GM12878 (cell line): ENCODE data around the gene RHOC.

ENCODE experiments used
- CHD2 ChIP-seq: IDR thresholded peaks from 2 replicates; pipeline ENCODE4 v1.6.1; 2011; ENCODE audit warnings: low read depth, low read length, improper control_type of control experiment, borderline replicate concordance
- CTCF ChIP-seq, 3 experiments: IDR thresholded peaks in 2 of 3; conservative IDR thresholded peaks in 1 of 3; 2 replicates each; pipeline ENCODE4 v1.5.1; 2011; ENCODE audit warnings: low read depth in 3 of 3, low read length in 3 of 3, mild to moderate bottlenecking in 3 of 3, control low read depth in 2 of 3, moderate library complexity in 2 of 3, inconsistent platforms in 1 of 3, mixed read lengths in 1 of 3; ENCODE audit not compliant: control insufficient read depth in 2 of 3, insufficient read depth in 1 of 3; ENCODE audit errors: extremely low read depth in 1 of 3
- EP300 ChIP-seq, 2 experiments: fragments of 150-350 bp in 1 of 2; IDR thresholded peaks; 2 replicates each; pipeline ENCODE4 v1.6.1; 2011 to 2012; ENCODE audit warnings: low read depth in 2 of 2, low read length in 2 of 2, borderline replicate concordance in 1 of 2, improper control_type of control experiment in 1 of 2, inconsistent platforms in 1 of 2; ENCODE audit not compliant: control insufficient read depth in 1 of 2
- HCFC1 ChIP-seq: fragments of 150-350 bp; IDR thresholded peaks from 2 replicates; pipeline ENCODE4 v1.6.1; 2014; ENCODE audit warnings: low read length
- POLR2A ChIP-seq: IDR thresholded peaks from 2 replicates; pipeline ENCODE4 v1.6.1; 2011; ENCODE audit warnings: low read depth, mild to moderate bottlenecking, low read length
- POLR2AphosphoS5 ChIP-seq: IDR thresholded peaks from 2 replicates; pipeline ENCODE4 v1.6.1; 2011; ENCODE audit warnings: mild to moderate bottlenecking, low read length, inconsistent platforms
- SMC3 ChIP-seq: IDR thresholded peaks from 2 replicates; pipeline ENCODE4 v1.6.1; 2011; ENCODE audit warnings: low read length, improper control_type of control experiment, borderline replicate concordance
- SUZ12 ChIP-seq: fragments of 200-600 bp; sonication (generic); IDR thresholded peaks from one replicate; pipeline ENCODE4 v1.6.1; 2018; ENCODE audit warnings: antibody characterized with exemption, mild to moderate bottlenecking; ENCODE audit not compliant: unreplicated experiment
- TAF1 ChIP-seq: IDR thresholded peaks from 2 replicates; pipeline ENCODE4 v1.6.1; 2011; ENCODE audit warnings: mild to moderate bottlenecking, low read depth, low read length, borderline replicate concordance
- ZBTB33 ChIP-seq: fragments of 450-650 bp; IDR thresholded peaks from 2 replicates; pipeline ENCODE4 v1.6.1; 2017; ENCODE audit warnings: mild to moderate bottlenecking

GRCh38 chr1:112693821-112694220 lies 13.1 kb downstream of the RHOC start:
- TF ChIP-seq EP300 (IDR thresholded peaks at IDR 0.05; ENCODE audit: borderline replicate concordance in 1 of 2, control insufficient read depth in 1 of 2, low read depth in 2 of 2, low read length in 2 of 2) = no peak
- no peak for TF ChIP-seq CTCF (IDR thresholded peaks at IDR 0.05 in 2 of 3, conservative IDR thresholded peaks at IDR 0.05 in 1 of 3; ENCODE audit: control insufficient read depth in 2 of 3, extremely low read depth in 1 of 3, insufficient read depth in 1 of 3, low read depth in 3 of 3, low read length in 3 of 3)
- TF ChIP-seq ZBTB33 = no peak
- no peak for TF ChIP-seq TAF1
- no peak for TF ChIP-seq HCFC1
- no peak for TF ChIP-seq CHD2
- TF ChIP-seq SMC3 = no peak
- TF ChIP-seq POLR2AphosphoS5 = no peak
- no peak for TF ChIP-seq POLR2A
- no peak for TF ChIP-seq SUZ12
